Measurements from ENCODE around the gene COX7A2L. TPM values are rescaled to one million over a fixed set of nuclear protein-coding genes. Genes with fewer than 3 reads are reported as not detected.

The COX7A2L gene
- total and polyA plus RNA-seq, 9 of the 15 experiments (the other 6 are each of a cell fraction or from before 2014, with no cell fraction given): 118 to 481 (median 163) TPM

DNA sequence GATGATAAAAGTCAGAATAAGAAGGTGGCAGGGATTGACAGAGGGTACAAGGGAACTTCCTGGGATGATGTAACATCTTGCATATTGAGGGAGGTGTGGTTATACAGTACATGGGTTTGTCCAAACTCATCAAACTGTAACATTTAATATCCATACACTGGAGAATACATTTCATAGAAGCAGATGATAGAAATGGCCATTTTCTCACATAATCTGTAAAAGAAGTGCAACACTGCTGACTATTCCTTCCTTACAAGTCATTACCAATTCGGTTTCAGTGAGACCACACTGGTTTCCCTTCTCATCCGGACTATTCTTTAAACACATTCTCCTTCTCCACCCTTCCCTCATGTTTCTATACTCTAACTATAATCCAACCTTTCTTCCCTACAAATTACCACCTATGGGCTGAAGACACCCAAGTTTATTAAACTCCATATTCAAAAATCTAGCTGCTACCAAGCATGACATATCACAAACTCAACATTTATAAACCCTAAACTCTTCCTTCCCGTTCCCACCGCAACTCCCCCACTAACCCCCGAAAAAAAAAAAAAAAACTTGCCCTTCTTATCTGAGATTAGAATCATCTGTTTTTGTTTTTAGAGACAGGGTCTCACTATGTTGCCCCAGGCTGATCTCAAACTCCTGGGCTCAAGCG lies 1.6 kb downstream of the COX7A2L start (continued):
- TF ChIP-seq ZNF449 (CRISPR knock-in tag; IDR thresholded peaks at IDR 0.05): no peak
- TF ChIP-seq ZNF395 (CRISPR knock-in tag; IDR thresholded peaks at IDR 0.05): 0 out of 2 replicates have a peak, but pooled peaks have one; percentile 57
- TF ChIP-seq ZNF354B (CRISPR knock-in tag; IDR thresholded peaks at IDR 0.05): 0 out of 2 replicates have a peak, but pooled peaks have one; percentile 26
- TF ChIP-seq OTX1 (CRISPR knock-in tag; IDR thresholded peaks at IDR 0.05): peak; percentile 54; the same call in 1 of the 2 replicates
- TF ChIP-seq TRIM24 (IDR thresholded peaks at IDR 0.05): 0 out of 4 replicates have a peak, but pooled peaks of 1 of the 2 experiments have one; percentile 12
- peak; percentile 77 for TF ChIP-seq CEBPG (CRISPR knock-in tag; IDR thresholded peaks at IDR 0.05)
- peak; percentile 65 to 87 for TF ChIP-seq CEBPG (tag; conservative IDR thresholded peaks at IDR 0.05 in 1 of 2, IDR thresholded peaks at IDR 0.05 in 1 of 2)
- no peak for TF ChIP-seq TEAD4 (IDR thresholded peaks at IDR 0.05; ENCODE audit: low read length)
- no peak for TF ChIP-seq TEAD4 (CRISPR knock-in tag; IDR thresholded peaks at IDR 0.05; ENCODE audit: borderline replicate concordance)
- TF ChIP-seq FIP1L1 (IDR thresholded peaks at IDR 0.05; ENCODE audit: low read depth, low read length, poor library complexity, severe bottlenecking): no peak
- TF ChIP-seq ZNF23 (CRISPR knock-in tag; IDR thresholded peaks at IDR 0.05): no peak
- TF ChIP-seq, protein P1, sequence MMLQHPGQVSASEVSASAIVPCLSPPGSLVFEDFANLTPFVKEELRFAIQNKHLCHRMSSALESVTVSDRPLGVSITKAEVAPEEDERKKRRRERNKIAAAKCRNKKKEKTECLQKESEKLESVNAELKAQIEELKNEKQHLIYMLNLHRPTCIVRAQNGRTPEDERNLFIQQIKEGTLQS (IDR thresholded peaks at IDR 0.05): peak; percentile 88
- TF ChIP-seq, protein P1 (CRISPR knock-in tag; conservative IDR thresholded peaks at IDR 0.05): no peak
- peak; percentile 39; the same call in 1 of the 2 replicates for TF ChIP-seq ZNF75A (CRISPR knock-in tag; IDR thresholded peaks at IDR 0.05)
- TF ChIP-seq BACH1 (tag; IDR thresholded peaks at IDR 0.05): peak; percentile 36; the same call in 1 of the 2 replicates
- no peak for TF ChIP-seq HMG20B (CRISPR knock-in tag; IDR thresholded peaks at IDR 0.05)
- TF ChIP-seq JUND (IDR thresholded peaks at IDR 0.05; ENCODE audit: borderline replicate concordance, low read depth, low read length): peak; percentile 47; the same call in 1 of the 2 replicates
- TF ChIP-seq JUND (tag; IDR thresholded peaks at IDR 0.05; ENCODE audit: borderline replicate concordance, low read depth, low read length): no peak
- TF ChIP-seq POLR2G (IDR thresholded peaks at IDR 0.05; ENCODE audit: low read depth, low read length): 0 out of 2 replicates have a peak, but pooled peaks have one; percentile 19
- TF ChIP-seq NFXL1 (CRISPR knock-in tag; IDR thresholded peaks at IDR 0.05): no peak
- TF ChIP-seq, protein P2, sequence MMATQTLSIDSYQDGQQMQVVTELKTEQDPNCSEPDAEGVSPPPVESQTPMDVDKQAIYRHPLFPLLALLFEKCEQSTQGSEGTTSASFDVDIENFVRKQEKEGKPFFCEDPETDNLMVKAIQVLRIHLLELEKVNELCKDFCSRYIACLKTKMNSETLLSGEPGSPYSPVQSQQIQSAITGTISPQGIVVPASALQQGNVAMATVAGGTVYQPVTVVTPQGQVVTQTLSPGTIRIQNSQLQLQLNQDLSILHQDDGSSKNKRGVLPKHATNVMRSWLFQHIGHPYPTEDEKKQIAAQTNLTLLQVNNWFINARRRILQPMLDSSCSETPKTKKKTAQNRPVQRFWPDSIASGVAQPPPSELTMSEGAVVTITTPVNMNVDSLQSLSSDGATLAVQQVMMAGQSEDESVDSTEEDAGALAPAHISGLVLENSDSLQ (IDR thresholded peaks at IDR 0.05): 0 out of 2 replicates have a peak, but pooled peaks have one; percentile 46
- no peak for TF ChIP-seq ZNF76 (CRISPR knock-in tag; IDR thresholded peaks at IDR 0.05; ENCODE audit: borderline replicate concordance)
- TF ChIP-seq, protein P3, sequence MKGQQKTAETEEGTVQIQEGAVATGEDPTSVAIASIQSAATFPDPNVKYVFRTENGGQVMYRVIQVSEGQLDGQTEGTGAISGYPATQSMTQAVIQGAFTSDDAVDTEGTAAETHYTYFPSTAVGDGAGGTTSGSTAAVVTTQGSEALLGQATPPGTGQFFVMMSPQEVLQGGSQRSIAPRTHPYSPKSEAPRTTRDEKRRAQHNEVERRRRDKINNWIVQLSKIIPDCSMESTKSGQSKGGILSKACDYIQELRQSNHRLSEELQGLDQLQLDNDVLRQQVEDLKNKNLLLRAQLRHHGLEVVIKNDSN (CRISPR knock-in tag; IDR thresholded peaks at IDR 0.05): no peak
- TF ChIP-seq PHB (CRISPR knock-in tag; IDR thresholded peaks at IDR 0.05): no peak
